HG02943 (cell line): ENCODE measurements around the gene ASGR1.
"Not testable (repeated sequence)": the region's sequence is repeated elsewhere in the genome, so short reads cannot be mapped to it uniquely, and the experiment has no call there.

Experiments used
- ATAC-seq: cut with Tn5 transposase; IDR thresholded peaks from one replicate; pipeline ENCODE4 v1.9.1; 2021; ENCODE audit warnings: mild to moderate bottlenecking, low read depth, moderate library complexity; ENCODE audit not compliant: unreplicated experiment

ASGR1 gene

GRCh38 chr17:7192271-7192937 lies 13.2 kb upstream of the ASGR1 start:
- ATAC-seq, result no peak

GRCh38 chr17:7191571-7192270 lies 12.6 kb upstream of the ASGR1 start:
- no peak for ATAC-seq

GRCh38 chr17:7191069-7191468 lies 11.9 kb upstream of the ASGR1 start:
- no peak for ATAC-seq

GRCh38 chr17:7190276-7190917 lies 11.2 kb upstream of the ASGR1 start:
- ATAC-seq, result no peak

- ATAC-seq, result no peak
Measured at GRCh38 chr17:7186241-7186640, 7.1 kb upstream of the ASGR1 start.

- no peak for ATAC-seq
Measured at GRCh38 chr17:7184647-7185046, 5.5 kb upstream of the ASGR1 start.

GRCh38 chr17:7184091-7184488 lies 4.9 kb upstream of the ASGR1 start:
- ATAC-seq, result no peak

GRCh38 chr17:7183433-7184090 lies 4.4 kb upstream of the ASGR1 start:
- no peak for ATAC-seq

- not testable (repeated sequence) for ATAC-seq
Measured at GRCh38 chr17:7182101-7182500, 2.9 kb upstream of the ASGR1 start.

GRCh38 chr17:7178973-7179316 lies 225 bp downstream of the ASGR1 start:
- no peak for ATAC-seq

- no peak for ATAC-seq
Measured at GRCh38 chr17:7177954-7178477, 1.2 kb downstream of the ASGR1 start.

GRCh38 chr17:7177191-7177953 lies 1.8 kb downstream of the ASGR1 start:
- ATAC-seq, result no peak

- no peak for ATAC-seq
Measured at GRCh38 chr17:7176841-7177190, 2.4 kb downstream of the ASGR1 start.

GRCh38 chr17:7176107-7176840 lies 2.9 kb downstream of the ASGR1 start:
- no peak for ATAC-seq

- no peak for ATAC-seq
Measured at GRCh38 chr17:7175330-7175733, 3.8 kb downstream of the ASGR1 start.

- ATAC-seq, result no peak
Measured at GRCh38 chr17:7174603-7175326, 4.4 kb downstream of the ASGR1 start.

- no peak for ATAC-seq
Measured at GRCh38 chr17:7173687-7174602, 5.2 kb downstream of the ASGR1 start.

GRCh38 chr17:7172522-7173191 lies 6.5 kb downstream of the ASGR1 start:
- not testable (repeated sequence) for ATAC-seq
